RWPE1 (cell line): ENCODE results near the gene ZBTB45.
A peak's percentile ranks its signal among the peaks of the same experiment; 100 is the strongest.

Experiments used
- CTCF ChIA-PET: fragments of 350-600 bp; sonication (Branson Sonifier 250); formaldehyde crosslinking; extraction: SDS; loops from one replicate; lab custom pipeline; 2021; lab: Yijun Ruan, JAX
- POLR2A ChIA-PET: fragments of 400-600 bp; formaldehyde crosslinking; extraction: SDS; loops from one replicate; lab custom pipeline; 2020; ENCODE audit warnings: antibody characterized with exemption; ENCODE audit not compliant: low non-redundant PET; lab: Yijun Ruan, JAX
- DNase-seq: peaks from one replicate; pipeline ENCODE4 v3.0.0; 2012; ENCODE audit warnings: low spot score
- H3K27ac ChIP-seq: fragments of 450-650 bp; 2 replicates; pipeline ENCODE4 v1.5.1; 2017
- CTCF ChIP-seq: fragments of 450-650 bp; conservative IDR thresholded peaks from 2 replicates; pipeline ENCODE4 v1.5.1; 2017; ENCODE audit warnings: low read depth, mild to moderate bottlenecking

Gene ZBTB45

DNA sequence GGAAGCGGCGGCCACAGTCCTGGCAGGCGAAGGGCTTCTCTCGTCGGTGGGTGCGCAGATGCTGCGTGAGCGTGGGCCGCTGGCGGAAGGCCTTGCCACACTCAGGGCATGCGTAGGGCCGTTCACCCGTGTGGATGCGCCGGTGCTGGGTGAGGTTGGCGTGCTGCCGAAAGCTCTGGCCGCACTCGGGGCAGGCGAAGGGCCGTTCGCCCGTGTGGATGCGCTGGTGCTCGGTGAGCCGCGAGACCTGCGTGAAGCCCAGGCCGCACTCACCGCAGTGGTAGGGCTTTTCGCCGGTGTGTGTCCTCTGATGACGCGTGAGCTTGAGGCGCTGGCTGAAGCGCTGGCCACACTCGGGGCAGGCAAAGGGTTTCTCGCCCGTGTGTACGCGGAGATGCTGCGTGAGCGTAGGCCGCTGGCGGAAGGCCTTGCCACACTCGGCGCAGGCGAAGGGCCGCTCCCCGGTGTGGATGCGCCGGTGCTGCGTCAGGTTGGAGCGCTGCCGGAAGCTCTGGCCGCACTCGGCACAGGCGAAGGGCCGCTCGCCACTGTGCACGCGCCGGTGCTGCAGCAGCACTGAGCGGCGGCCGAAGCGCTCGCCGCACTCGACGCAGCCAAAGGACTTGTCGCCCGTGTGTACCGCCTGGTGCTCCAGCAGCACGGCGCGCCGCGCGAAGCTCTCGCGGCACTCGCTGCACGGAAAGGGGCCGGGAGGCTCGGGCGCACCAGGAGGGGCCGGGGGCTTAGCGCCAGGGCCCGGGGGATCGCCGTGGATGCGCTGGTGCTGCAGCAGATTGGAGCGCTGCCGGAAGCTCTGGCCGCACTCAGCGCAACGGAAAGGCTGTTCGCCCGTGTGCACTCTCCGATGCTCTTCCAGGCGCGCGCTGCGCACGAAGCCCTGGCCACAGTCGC lies 42.8 kb upstream of the ZBTB45 start:
- POLR2A ChIA-PET = interaction anchor here (0.7 to 1.0 kb wide), 2 partner anchors 13 to 43 kb away, joined by 3 read pairs; partner anchors contain the start of gene ZBTB45
- H3K27ac ChIP-seq = peak overlapping the region; percentile 100
- CTCF ChIA-PET = interaction anchor here (0.6 kb wide), 2 partner anchors 10 to 469 kb away, joined by 3 read pairs; no protein-coding TSS in a partner anchor
- no peak for TF ChIP-seq CTCF
- DNase-seq = no peak

DNA sequence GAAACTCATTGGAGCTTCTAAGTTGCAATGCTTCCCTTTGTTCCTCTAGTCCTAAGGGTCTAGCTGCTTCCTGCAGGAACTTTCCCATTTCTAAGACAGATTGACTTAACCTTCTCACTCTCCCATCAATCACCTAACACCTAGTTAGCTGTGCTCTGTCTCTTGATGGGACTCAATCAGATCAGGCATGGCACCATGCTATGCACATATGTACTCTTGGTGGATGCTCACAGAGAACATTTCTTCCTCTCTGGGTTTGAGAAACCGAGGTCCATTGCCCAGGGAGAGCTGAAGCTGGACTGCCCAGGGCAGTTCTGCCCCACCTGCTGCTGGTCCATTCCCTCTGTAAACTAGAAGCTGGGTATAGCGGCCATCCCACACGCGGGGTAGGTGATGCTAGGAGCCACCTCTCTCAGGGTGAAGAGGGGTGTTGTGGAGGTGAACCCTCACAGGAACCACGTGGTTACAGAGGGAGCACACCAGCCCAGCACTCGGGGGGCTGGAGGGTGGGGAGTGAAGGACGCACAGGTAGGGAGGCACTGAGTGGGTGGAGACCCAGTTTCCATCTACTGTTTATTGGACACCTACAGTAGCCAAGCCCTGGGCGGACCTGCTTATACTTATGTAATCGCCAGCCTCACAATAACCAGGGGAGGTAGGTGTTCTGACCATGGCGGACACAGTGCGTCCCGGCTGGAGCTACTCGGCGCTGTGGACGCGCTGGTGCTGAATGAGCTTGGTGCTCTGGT lies 41.9 kb upstream of the ZBTB45 start:
- TF ChIP-seq CTCF = no peak
- peak overlapping the region; percentile 100 for H3K27ac ChIP-seq
- POLR2A ChIA-PET = no interaction called here
- DNase-seq = no peak
- CTCF ChIA-PET = no interaction called here

GRCh38 chr19:58560921-58561320 lies 41.3 kb upstream of the ZBTB45 start:
- ChIA-PET POLR2A (no interaction called here), CTCF (no interaction called here)
- DNase-seq = no peak
- TF ChIP-seq CTCF = no peak
- peak overlapping the region; percentile 100 for H3K27ac ChIP-seq

GRCh38 chr19:58560007-58560887 lies 40.6 kb upstream of the ZBTB45 start:
- ChIA-PET POLR2A (interaction anchor here (0.6 to 1.0 kb wide), 2 partner anchors 16 to 39 kb away, joined by 5 to 6 read pairs; partner anchors contain the start of gene TRIM28), CTCF (no interaction called here)
- TF ChIP-seq CTCF = no peak
- peak overlapping the region; percentile 100 for H3K27ac ChIP-seq
- no peak for DNase-seq

DNA sequence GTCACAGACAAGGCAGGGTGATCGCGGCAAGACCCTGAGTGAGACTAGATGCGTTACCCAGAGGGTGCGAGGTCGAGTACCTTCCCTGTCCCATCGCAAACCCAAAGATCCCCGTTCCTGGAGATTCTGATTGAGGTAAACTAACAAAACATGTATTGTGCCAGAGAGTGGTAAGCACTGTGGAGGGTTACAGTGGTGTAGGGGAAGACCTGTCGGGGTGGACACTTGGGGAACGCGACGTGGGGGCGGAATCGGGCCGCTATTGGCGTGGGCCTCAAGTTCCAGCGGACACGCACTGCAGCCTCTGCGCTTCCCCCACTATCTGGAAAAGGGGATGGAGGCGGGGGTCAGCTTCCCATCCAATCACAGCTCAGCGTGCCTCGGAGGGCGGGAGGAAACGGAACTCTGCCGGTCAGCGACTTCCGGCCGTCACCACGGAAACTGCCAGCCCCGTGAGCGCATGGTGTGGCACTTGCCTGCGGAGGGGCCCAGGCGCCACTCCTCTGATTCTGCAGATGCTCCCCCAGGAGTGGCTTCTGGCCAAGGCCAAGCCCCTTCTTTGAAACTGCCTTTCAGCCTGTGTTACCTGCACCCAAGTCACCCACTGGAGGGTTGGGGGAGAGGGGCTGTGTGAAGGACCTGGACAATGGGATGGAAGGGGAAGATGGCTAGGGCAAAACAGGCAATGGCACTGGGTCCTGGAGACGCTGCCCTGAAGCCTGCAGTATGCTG lies 39.8 kb upstream of the ZBTB45 start:
- CTCF ChIA-PET = no interaction called here
- H3K27ac ChIP-seq = peak overlapping the region; percentile 100
- peak; percentile 98 for DNase-seq
- no peak for TF ChIP-seq CTCF
- POLR2A ChIA-PET = interaction anchor here (0.6 to 1.0 kb wide), 2 partner anchors 16 to 38 kb away, joined by 5 to 6 read pairs; partner anchors contain the start of gene TRIM28
